GM10248 (cell line): ENCODE results near the gene FUT7.

Experiments
- CTCF ChIA-PET: fragments of 300-600 bp; sonication (Branson Sonifier 250); formaldehyde crosslinking; extraction: SDS; loops from one replicate; lab custom pipeline; 2021; ENCODE audit warnings: antibody characterized with exemption; lab: Yijun Ruan, JAX
- POLR2A ChIA-PET: fragments of 350-650 bp; sonication (Branson Sonifier 250); formaldehyde crosslinking; extraction: SDS; loops from one replicate; lab custom pipeline; 2020; ENCODE audit warnings: antibody characterized with exemption; lab: Yijun Ruan, JAX
- DNase-seq: peaks from one replicate; pipeline ENCODE4 v3.0.0; 2012; ENCODE audit errors: extremely low spot score
- TF ChIP-seq, protein P1 (sequence below): IDR thresholded peaks from 2 replicates; pipeline ENCODE4 v1.5.1; 2012; ENCODE audit warnings: mild to moderate bottlenecking, low read depth; ENCODE audit errors: extremely low read depth, missing control alignments, control extremely low read depth

The FUT7 gene

DNA sequence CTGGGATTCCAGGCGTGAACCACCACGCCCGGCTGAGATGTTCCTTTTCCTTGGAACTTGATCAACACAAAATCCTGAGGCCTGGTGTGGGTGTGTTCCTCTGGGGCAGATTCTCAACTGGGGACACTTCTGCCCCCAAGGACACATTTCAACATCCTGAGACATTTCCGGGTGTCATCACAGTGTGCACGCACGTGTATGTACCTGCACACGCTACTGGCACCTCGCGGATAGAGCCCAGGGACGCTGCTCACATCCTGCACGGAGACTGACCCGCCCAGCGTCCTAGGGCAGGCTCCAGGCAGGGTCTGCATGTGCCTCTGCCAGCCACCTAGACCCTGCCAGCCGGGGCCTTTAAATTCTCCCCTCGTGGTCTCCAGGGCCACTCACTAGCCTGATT, 30.5 kb upstream of the FUT7 start:
- ChIA-PET POLR2A (no interaction called here), CTCF (interaction anchor here (1.9 to 11.6 kb wide), 3 partner anchors 9 to 115 kb away, joined by 5 to 202 read pairs (median 48); partner anchors contain the start of genes ABCA2 and FUT7)
- TF ChIP-seq, protein P1, sequence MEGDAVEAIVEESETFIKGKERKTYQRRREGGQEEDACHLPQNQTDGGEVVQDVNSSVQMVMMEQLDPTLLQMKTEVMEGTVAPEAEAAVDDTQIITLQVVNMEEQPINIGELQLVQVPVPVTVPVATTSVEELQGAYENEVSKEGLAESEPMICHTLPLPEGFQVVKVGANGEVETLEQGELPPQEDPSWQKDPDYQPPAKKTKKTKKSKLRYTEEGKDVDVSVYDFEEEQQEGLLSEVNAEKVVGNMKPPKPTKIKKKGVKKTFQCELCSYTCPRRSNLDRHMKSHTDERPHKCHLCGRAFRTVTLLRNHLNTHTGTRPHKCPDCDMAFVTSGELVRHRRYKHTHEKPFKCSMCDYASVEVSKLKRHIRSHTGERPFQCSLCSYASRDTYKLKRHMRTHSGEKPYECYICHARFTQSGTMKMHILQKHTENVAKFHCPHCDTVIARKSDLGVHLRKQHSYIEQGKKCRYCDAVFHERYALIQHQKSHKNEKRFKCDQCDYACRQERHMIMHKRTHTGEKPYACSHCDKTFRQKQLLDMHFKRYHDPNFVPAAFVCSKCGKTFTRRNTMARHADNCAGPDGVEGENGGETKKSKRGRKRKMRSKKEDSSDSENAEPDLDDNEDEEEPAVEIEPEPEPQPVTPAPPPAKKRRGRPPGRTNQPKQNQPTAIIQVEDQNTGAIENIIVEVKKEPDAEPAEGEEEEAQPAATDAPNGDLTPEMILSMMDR = no peak
- no peak for DNase-seq

DNA sequence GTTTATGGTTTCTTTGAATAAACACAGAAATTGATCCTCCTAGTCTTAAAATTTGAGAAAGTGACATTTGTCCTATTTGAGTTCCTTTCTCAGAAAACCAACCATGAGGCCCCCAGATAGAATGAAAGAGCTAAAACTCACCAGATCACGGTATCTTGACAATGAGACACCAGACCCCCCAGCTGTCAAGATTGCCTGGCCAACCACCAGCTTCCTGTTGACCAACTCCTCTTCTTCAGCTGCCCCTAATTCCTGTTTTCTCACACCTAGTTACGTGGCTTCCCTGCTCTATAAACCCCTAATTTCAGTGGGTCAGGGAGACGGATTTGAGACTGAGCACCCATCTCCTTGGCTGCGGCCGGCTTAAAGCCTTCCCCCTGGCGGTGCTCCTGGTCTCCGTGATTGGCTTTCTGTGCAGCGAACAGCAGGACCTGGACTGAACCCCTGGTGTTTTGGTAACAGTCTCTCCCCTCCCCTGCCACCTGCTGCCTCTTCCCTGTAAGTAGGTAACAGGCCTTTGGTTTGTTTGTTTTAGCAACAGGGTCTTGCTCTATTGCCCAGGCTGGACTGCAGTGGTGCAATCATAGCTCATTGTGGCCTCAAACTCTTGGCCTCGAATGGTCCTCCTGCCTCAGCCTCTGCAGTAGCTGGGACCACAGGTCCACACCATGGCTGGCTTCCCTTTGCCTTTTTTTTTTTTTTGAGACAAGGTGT, 26.8 kb upstream of the FUT7 start:
- ChIA-PET CTCF (interaction anchor here (0.9 to 7.2 kb wide), 6 partner anchors 10 to 178 kb away, joined by 3 to 55 read pairs (median 6); partner anchors contain the start of genes NPDC1 and SAPCD2), POLR2A (interaction anchor here (0.6 kb wide), 1 partner anchor 48 kb away, joined by 4 read pairs; no protein-coding TSS in a partner anchor)
- TF ChIP-seq, protein P1 = no peak
- DNase-seq = no peak

DNA sequence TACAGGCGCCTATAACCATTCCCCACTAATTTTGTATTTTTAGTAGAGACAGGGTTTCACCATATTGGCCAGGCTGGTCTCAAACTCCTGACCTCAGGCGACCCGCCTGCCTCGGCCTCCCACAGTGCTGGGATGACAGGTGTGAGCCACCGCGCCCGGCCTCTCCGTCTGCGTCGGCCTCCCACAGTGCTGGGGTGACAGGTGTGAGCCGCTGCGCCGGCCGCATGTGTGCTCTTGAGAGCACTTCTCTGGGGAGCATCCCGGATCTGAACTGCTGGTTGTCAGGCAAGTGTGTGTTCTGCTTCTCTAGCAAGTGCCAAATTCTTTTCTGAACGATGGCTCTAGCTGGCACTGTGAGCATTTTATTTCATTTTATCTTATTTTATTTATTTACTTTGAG, 25.7 kb upstream of the FUT7 start:
- CTCF ChIA-PET = interaction anchor here (0.8 to 7.2 kb wide), 2 partner anchors 11 kb away, joined by 3 to 55 read pairs; partner anchors contain the start of gene SAPCD2
- POLR2A ChIA-PET = no interaction called here
- TF ChIP-seq, protein P1 = no peak
- DNase-seq = no peak

DNA sequence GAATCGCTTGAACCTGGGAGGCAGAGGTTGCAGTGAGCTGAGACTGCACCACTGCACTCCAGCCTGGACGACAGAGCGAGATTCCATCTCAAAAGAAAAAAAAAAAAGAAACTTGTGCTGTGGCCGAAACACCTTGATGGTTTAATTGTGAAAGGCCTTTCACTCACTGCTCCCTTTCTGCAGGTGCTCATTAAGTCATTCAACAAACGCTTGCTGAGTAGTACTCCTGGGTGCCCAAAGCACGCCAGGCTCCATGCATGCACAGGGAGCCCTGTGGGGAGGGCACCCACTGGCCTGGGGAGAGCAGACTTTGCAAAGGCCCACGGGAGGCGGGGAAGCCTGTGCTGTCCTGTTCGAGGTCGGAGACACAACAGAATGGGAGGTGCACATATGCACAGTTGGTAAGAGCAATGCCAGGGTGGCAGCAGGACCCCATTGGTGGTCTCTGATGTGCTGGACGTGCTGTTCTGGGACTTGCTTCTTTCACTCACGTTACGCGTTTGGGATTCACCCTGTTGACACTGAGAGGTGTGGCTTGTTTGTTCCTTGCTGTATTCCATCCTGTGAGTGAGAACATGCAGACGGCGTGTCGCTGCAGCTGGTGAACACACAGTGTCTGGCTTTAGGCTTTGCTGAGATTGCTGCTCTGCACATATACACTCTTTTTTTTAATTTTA, 25.0 kb upstream of the FUT7 start:
- CTCF ChIA-PET = interaction anchor here (0.8 to 7.2 kb wide), 6 partner anchors 7 to 28 kb away, joined by 3 to 55 read pairs (median 14); partner anchors contain the start of genes NPDC1 and SAPCD2
- POLR2A ChIA-PET = no interaction called here
- no peak for DNase-seq
- TF ChIP-seq, protein P1 = no peak

DNA sequence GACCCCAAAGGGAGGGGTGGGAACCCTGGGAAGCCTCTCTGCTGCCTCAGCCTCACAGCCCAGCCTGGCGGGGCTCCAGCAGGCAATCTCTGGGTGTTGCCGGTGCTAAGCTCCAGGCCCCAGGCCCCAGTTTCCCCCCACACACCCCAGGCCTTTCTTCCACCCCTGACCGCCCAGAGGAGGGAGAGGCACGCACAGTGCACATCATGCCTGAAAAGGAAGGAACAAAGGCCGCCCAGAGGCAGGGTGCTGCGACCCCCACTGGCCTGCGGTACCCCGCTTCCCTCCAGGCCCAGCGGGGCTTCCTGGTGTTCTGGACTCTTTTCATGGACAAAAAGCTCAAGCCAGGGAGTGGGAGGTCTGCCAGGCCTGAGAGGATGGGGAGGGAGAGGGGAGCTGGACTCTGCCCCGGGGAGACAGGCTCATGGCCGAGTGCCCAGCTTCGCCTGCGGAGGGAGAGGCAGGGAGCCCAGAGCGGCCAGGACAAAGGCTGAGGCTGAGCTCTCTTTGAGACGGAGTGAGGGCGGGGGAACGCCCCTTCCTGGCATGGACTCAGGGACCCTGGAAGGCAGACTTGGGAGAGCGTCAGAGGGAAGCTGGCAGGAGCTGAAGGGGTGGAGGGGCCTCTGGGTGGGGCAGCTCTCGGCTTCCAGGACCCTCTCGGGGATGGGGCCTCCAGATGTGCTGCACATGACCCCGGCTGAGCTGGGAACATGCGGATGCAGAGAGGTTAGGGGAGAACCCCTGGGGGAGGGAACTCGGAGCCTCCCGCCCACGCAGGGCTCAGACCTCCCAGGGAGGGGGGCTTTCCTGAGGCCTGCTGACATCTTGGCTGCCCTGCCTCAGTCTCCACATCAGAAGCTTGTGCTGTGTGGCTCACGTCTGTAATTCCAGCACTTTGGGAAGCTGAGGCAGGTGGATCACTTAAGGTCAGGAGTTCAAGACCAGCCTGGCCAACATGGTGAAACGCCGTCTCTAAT, 23.8 kb upstream of the FUT7 start:
- TF ChIP-seq, protein P1 = no peak
- POLR2A ChIA-PET = no interaction called here
- no peak for DNase-seq
- CTCF ChIA-PET = interaction anchor here (1.0 to 7.2 kb wide), 7 partner anchors 8 to 107 kb away, joined by 3 to 55 read pairs (median 13); partner anchors contain the start of genes NPDC1 and SAPCD2
